ENCODE data around the gene USP3. TPM values are rescaled to one million over a fixed set of nuclear protein-coding genes. Genes with fewer than 3 reads are reported as not detected.

The USP3 gene
- total and polyA plus RNA-seq, 2 of the 13 experiments (the other 11 are each of a cell fraction or from before 2014, with no cell fraction given), result 14.3 to 61.2 TPM

- Histone ChIP-seq H3K79me2 (ENCODE audit: insufficient read depth, low read length) (no peaks in the 10 kb centered on the region), H3K27ac (ENCODE audit: extremely low read length, insufficient read depth, low read length) (no peak overlapping the region), H2AFZ (ENCODE audit: low read length) (no peak overlapping the region), H3K4me2 (ENCODE audit: low read depth, low read length) (no peak overlapping the region), H3K36me3 (replicated peaks in 1 of 2; ENCODE audit: control insufficient read depth in 1 of 2, insufficient read depth in 2 of 2, low read length in 2 of 2) (peaks cover 7 to 42% of the 10 kb centered on the region in 2 experiments; a peak in 3 of 5 replicates), H3K27me3 (ENCODE audit: control insufficient read depth in 1 of 2, insufficient read depth in 2 of 2, low read length in 2 of 2) (no peaks in the 10 kb centered on the region), H4K20me1 (ENCODE audit: insufficient read depth, low read length) (no peaks in the 10 kb centered on the region), H3K4me1 (ENCODE audit: insufficient read depth, low read length) (no peaks in the 10 kb centered on the region), H3K9me3 (ENCODE audit: low read length) (no peaks in the 10 kb centered on the region), H3K9ac (ENCODE audit: insufficient read depth, low read depth, low read length) (no peak overlapping the region), H3K4me3 (replicated peaks in 1 of 3; ENCODE audit: insufficient read depth in 1 of 3, low read depth in 2 of 3, low read length in 3 of 3) (no peak overlapping the region)
- no TSS peak for BruUV-seq (replicated peaks)
- intact Hi-C loops (cut with micrococcal nuclease; ENCODE audit: unreplicated experiment), result loop anchor here (10.0 kb wide), 1 partner anchor 68 kb away; no protein-coding TSS in a partner anchor
- POLR2A ChIA-PET, result no interaction called here
- DNase-seq (ENCODE audit: low spot score), result no peak
- in situ Hi-C loops (cut with HindIII; ENCODE audit: extremely low pct_ligation_motif_present, low pct_unique_long_range_greater_than_20kb), result no loop called here
- FAIRE-seq, result no peak
- no peak for ATAC-seq
- CTCF ChIA-PET (ENCODE audit: low intra/inter-chr PET ratio, low total read pairs), result no interaction called here
- 98% methylated on average over 9 of the region's 9 CpGs for WGBS (ENCODE audit: low lambda C conversion rate)
- TF ChIP-seq ATF7 (IDR thresholded peaks at IDR 0.05) (no peak), ATF7 (CRISPR knock-in tag; IDR thresholded peaks at IDR 0.05) (no peak), THAP8 (CRISPR knock-in tag; IDR thresholded peaks at IDR 0.05; ENCODE audit: borderline replicate concordance) (no peak), PHF8 (CRISPR knock-in tag; IDR thresholded peaks at IDR 0.05) (no peak), PBX3 (CRISPR knock-in tag; IDR thresholded peaks at IDR 0.05; ENCODE audit: borderline replicate concordance) (no peak), JDP2 (CRISPR knock-in tag; IDR thresholded peaks at IDR 0.05; ENCODE audit: borderline replicate concordance) (no peak), ZSCAN25 (CRISPR knock-in tag; IDR thresholded peaks at IDR 0.05) (no peak), MED8 (CRISPR knock-in tag; IDR thresholded peaks at IDR 0.05; ENCODE audit: insufficient replicate concordance) (no peak), GATAD1 (CRISPR knock-in tag; IDR thresholded peaks at IDR 0.05) (no peak), ZNF33A (CRISPR knock-in tag; IDR thresholded peaks at IDR 0.05; ENCODE audit: borderline replicate concordance) (no peak), MTA3 (CRISPR knock-in tag; IDR thresholded peaks at IDR 0.05) (no peak), ZNF432 (CRISPR knock-in tag; IDR thresholded peaks at IDR 0.05; ENCODE audit: borderline replicate concordance) (no peak), SP2 (CRISPR knock-in tag; IDR thresholded peaks at IDR 0.05) (no peak), ZXDC (CRISPR knock-in tag; IDR thresholded peaks at IDR 0.05) (no peak), ZNF546 (CRISPR knock-in tag; conservative IDR thresholded peaks at IDR 0.05) (no peak), KAT2B (IDR thresholded peaks at IDR 0.05; ENCODE audit: borderline replicate concordance, low read depth, low read length) (no peak), ZBTB7B (CRISPR knock-in tag; IDR thresholded peaks at IDR 0.05) (no peak), ZNF34 (CRISPR knock-in tag; IDR thresholded peaks at IDR 0.05; ENCODE audit: borderline replicate concordance) (no peak), ZNF251 (CRISPR knock-in tag; IDR thresholded peaks at IDR 0.05) (no peak), ATF1 (CRISPR knock-in tag; IDR thresholded peaks at IDR 0.05) (no peak)
These were observed 132.2 kb downstream of the USP3 start for GRCh38 chr15:63636518-63637061.

Measured in HepG2 (cell line).